Spleen (tissue), 11 donors: ENCODE measurements around the gene LRP1B. TPM values are rescaled to one million over a fixed set of nuclear protein-coding genes. Genes with fewer than 3 reads are reported as not detected.

Experiments used
- DNase-seq: peaks from one replicate; pipeline ENCODE4 v3.0.0-alpha.2; 2020
- H3K27ac ChIP-seq, 8 donors: fragments of 200-600 bp; sonication (generic) in 7 of 8; 1 replicate in 4 of 8; 2 replicates in 4 of 8; pipeline versions ENCODE4 v1.5.0 to v1.8.0; 2016 to 2021; ENCODE audit warnings: inconsistent platforms in 4 of 8, mild to moderate bottlenecking in 4 of 8, moderate library complexity in 1 of 8
- H3K27me3 ChIP-seq, 7 donors: fragments of 200-600 bp; sonication (generic) in 6 of 7; replicated peaks in 1 of 7; 1 replicate in 4 of 7; 2 replicates in 3 of 7; pipeline versions ENCODE4 v1.5.0 to v1.8.0; 2016 to 2021; ENCODE audit warnings: inconsistent platforms in 3 of 7, mild to moderate bottlenecking in 1 of 7
- H3K36me3 ChIP-seq, 6 donors: fragments of 200-600 bp; sonication (generic) in 5 of 6; 1 replicate in 4 of 6; 2 replicates in 2 of 6; pipeline versions ENCODE4 v1.5.0 to v1.8.0; 2016 to 2021; ENCODE audit warnings: inconsistent platforms in 2 of 6
- H3K4me1 ChIP-seq, 6 donors: fragments of 200-600 bp; sonication (generic) in 5 of 6; 1 replicate in 3 of 6; 2 replicates in 3 of 6; pipeline versions ENCODE4 v1.5.0 to v1.8.0; 2016 to 2021; ENCODE audit warnings: inconsistent platforms in 3 of 6
- H3K4me3 ChIP-seq, 8 donors: fragments of 200-600 bp; sonication (generic) in 7 of 8; 1 replicate in 4 of 8; 2 replicates in 4 of 8; pipeline versions ENCODE4 v1.5.0 to v1.8.0; 2016 to 2021; ENCODE audit warnings: inconsistent platforms in 4 of 8, mild to moderate bottlenecking in 4 of 8, moderate library complexity in 2 of 8
- H3K9me3 ChIP-seq, 8 donors: fragments of 200-600 bp; sonication (generic) in 7 of 8; 1 replicate in 4 of 8; 2 replicates in 4 of 8; pipeline versions ENCODE4 v1.5.0 to v1.8.0; 2016 to 2021; ENCODE audit warnings: inconsistent platforms in 4 of 8
- POLR2A ChIP-seq, 3 donors: fragments of 450-650 bp; IDR thresholded peaks; one replicate each; pipeline ENCODE4 v1.5.1; 2017; ENCODE audit warnings: antibody characterized with exemption in 3 of 3, mild to moderate bottlenecking in 1 of 3
- POLR2AphosphoS5 ChIP-seq, 3 donors: sonication (generic); formaldehyde crosslinking; IDR thresholded peaks; one replicate each; pipeline ENCODE4 v1.5.1; 2017; ENCODE audit warnings: antibody characterized with exemption in 3 of 3
- WGBS, 5 donors: extraction: QIAGEN DNeasy Blood & Tissue Kit in 3 of 5; methylation state at CpG; one replicate each; pipeline versions ENCODE4 v1.1.5 to v1.1.7; 2013 to 2018; 5-methylcytosine and 5-hydroxymethylcytosine counted together
- intact Hi-C: fragments of 100-400 bp; cut with DNase I; formaldehyde crosslinking; loops from one replicate; pipeline ENCODE4 v1.15.0; 2023; ENCODE audit warnings: low total_unique reads
- polyA plus RNA-seq, 3 donors: library from polyadenylated mRNA; stranded (reverse); fragments of 200-250 nt; gene quantifications; one replicate each; pipeline ENCODE4 v1.2.1, GENCODE V29; 2013
- total RNA-seq, 7 donors: library from RNA; depleted of rRNA in 3 of 7; stranded (reverse); fragments of >200 nt in 3 of 7; fragmentation: NEBNext Ultra II Directional in 4 of 7; extraction: Animal tissue kit (Norgen Biotek cat#: 25700) in 4 of 7; gene quantifications; one replicate each; pipeline versions ENCODE4 v1.1.0 to v1.2.1, GENCODE V29; 2016 to 2021
- TF ChIP-seq, protein P1 (sequence below), 11 experiments: fragments of 200-600 bp in 7 of 11; fragments of 450-650 bp in 4 of 11; sonication (generic) in 4 of 11; IDR thresholded peaks in 8 of 11; conservative IDR thresholded peaks in 3 of 11; 1 replicate in 7 of 11; 2 replicates in 4 of 11; pipeline versions ENCODE4 v1.4.0 to v1.8.0; 2016 to 2021; ENCODE audit warnings: antibody characterized with exemption in 11 of 11, inconsistent platforms in 4 of 11, mild to moderate bottlenecking in 1 of 11
- donor health status: healthy with polysubstance abuse.
- donor health status: DM: no; HTN: no; CAD: no; lungs with moderate emphysema.
- donor health status: DM: no; HTN: no; CAD: no.
- donor health status: Bipolar disorder and iron deficiency.
- donor health status: healthy.
- donor health status: DM: no; HTN: no; CAD: no.
- donor health status: DM: yes; HTN: yes; CAD: no.

The LRP1B gene
- total and polyA plus RNA-seq, 10 donors = 0.02 to 0.85 (median 0.08) TPM; not detected in 2

DNA sequence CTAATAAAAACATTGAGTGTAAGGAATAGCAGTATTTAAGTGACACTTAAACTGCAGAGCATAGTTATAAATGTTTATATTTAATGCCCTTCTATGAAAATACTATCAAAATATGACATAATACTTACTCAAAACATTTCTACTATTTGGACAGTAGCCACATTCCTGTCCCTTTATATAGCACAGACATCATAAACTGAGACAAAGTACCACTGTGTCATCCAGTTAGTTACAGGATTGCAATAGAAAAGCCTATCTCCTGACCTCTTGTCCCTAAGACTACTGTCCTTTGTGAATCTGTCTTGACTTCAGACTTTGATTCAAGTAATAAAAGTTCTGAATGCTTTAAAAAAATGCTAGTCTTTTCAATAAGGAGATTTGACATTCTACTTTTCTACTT is 1822.1 kb downstream of the LRP1B start:
- Histone ChIP-seq H3K27me3 (no peaks in the 10 kb centered on the region), H3K4me3 (no peak overlapping the region), H3K27ac (no peak overlapping the region), H3K4me1 (no peaks in the 10 kb centered on the region), H3K9me3 (peaks cover 0 to 4% (median 0%) of the 10 kb centered on the region in 8 donors), H3K36me3 (no peaks in the 10 kb centered on the region)
- intact Hi-C loops = no loop called here
- TF ChIP-seq, protein P1, sequence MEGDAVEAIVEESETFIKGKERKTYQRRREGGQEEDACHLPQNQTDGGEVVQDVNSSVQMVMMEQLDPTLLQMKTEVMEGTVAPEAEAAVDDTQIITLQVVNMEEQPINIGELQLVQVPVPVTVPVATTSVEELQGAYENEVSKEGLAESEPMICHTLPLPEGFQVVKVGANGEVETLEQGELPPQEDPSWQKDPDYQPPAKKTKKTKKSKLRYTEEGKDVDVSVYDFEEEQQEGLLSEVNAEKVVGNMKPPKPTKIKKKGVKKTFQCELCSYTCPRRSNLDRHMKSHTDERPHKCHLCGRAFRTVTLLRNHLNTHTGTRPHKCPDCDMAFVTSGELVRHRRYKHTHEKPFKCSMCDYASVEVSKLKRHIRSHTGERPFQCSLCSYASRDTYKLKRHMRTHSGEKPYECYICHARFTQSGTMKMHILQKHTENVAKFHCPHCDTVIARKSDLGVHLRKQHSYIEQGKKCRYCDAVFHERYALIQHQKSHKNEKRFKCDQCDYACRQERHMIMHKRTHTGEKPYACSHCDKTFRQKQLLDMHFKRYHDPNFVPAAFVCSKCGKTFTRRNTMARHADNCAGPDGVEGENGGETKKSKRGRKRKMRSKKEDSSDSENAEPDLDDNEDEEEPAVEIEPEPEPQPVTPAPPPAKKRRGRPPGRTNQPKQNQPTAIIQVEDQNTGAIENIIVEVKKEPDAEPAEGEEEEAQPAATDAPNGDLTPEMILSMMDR (IDR thresholded peaks at IDR 0.05 in 8 of 11, conservative IDR thresholded peaks at IDR 0.05 in 3 of 11) = no peak
- DNase-seq = no peak

DNA sequence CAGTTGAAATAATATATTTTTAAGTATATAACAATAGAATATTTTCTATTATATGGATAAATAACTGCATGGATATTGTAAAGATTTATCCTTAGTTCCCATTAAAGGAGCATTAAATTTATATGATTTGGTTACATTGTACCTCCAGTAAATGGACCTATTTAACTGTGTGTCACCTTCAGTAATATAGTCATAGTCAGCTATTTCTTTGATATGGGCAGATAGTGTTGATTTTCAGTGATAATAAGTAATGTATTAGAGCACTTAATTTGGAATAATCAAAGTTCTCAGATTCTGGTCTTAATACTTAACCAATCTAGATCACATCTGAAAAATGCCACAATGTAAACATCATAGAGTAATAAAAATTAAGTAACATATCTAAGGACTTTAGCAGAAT is 1823.3 kb downstream of the LRP1B start:
- no peaks in the 10 kb centered on the region for H3K4me1 ChIP-seq

DNA sequence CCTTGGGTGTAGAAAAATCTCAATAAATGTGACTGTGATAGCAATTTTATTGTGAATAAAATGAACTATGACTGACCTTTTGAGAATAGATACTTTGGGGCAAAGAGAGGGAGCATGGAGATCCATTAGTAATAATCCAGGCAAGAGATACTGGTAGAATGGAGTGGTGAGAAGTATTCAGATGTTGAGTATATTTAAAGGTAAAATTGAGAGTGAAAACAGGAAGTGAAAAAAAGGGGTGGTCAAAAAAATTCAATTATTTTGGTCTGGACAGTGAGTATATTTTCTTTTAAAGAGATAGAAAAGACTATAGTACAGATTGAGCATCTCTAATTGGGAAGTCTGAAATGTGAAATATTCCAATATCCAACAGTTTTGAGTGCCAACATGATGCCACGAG is 1835.0 kb downstream of the LRP1B start:
- no peak overlapping the region for H3K27ac ChIP-seq
- intact Hi-C loops = no loop called here
- TF ChIP-seq, protein P1 (IDR thresholded peaks at IDR 0.05 in 8 of 11, conservative IDR thresholded peaks at IDR 0.05 in 3 of 11) = no peak
- no peak for TF ChIP-seq POLR2A (IDR thresholded peaks at IDR 0.05)
- TF ChIP-seq POLR2AphosphoS5 (IDR thresholded peaks at IDR 0.05) = no peak
- H3K9me3 ChIP-seq = peaks cover 0 to 4% (median 0%) of the 10 kb centered on the region in 8 donors
- H3K4me3 ChIP-seq = no peak overlapping the region
- H3K4me1 ChIP-seq = no peaks in the 10 kb centered on the region
- no peaks in the 10 kb centered on the region for H3K27me3 ChIP-seq
- no peak for DNase-seq
- H3K36me3 ChIP-seq = no peaks in the 10 kb centered on the region
- WGBS, 5 donors = 82 to 94% (median 89%) methylated on average over 1 of the region's 1 CpG

More for the DNA sequence above, 1823.3 kb downstream of the LRP1B start:
- no peaks in the 10 kb centered on the region for H3K27me3 ChIP-seq
- no peak for DNase-seq
- no peak overlapping the region for H3K4me3 ChIP-seq
- no peak overlapping the region for H3K27ac ChIP-seq
- intact Hi-C loops = no loop called here
- no peaks in the 10 kb centered on the region for H3K36me3 ChIP-seq
- H3K9me3 ChIP-seq = peaks cover 0 to 4% (median 0%) of the 10 kb centered on the region in 8 donors
- TF ChIP-seq POLR2A (IDR thresholded peaks at IDR 0.05) (no peak), POLR2AphosphoS5 (IDR thresholded peaks at IDR 0.05) (no peak)
- TF ChIP-seq, protein P1 (IDR thresholded peaks at IDR 0.05 in 8 of 11, conservative IDR thresholded peaks at IDR 0.05 in 3 of 11) = no peak

DNA sequence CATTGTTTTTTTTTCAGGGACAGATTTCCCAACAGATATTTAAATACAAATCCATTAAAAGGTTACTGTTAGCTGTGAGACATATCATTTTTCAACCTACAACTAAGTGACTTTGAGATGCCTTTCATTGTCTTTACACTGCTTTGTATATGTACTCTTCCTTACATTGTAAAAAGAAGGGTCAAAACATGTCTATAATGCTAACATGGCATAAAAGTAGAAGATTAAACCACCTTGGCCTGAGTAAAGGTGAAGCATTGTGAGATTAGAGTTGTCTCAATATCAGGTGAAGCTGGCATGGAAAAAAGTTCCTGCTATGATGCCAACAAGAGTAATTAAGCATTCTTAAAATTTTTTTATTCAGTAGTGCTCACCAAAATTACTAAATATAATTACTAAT is 1842.1 kb downstream of the LRP1B start:
- Histone ChIP-seq H3K4me1 (no peaks in the 10 kb centered on the region), H3K9me3 (no peaks in the 10 kb centered on the region), H3K36me3 (no peaks in the 10 kb centered on the region), H3K27ac (no peak overlapping the region), H3K4me3 (no peak overlapping the region), H3K27me3 (no peaks in the 10 kb centered on the region)
- TF ChIP-seq, protein P1 (IDR thresholded peaks at IDR 0.05 in 8 of 11, conservative IDR thresholded peaks at IDR 0.05 in 3 of 11) = no peak
- TF ChIP-seq POLR2AphosphoS5 (IDR thresholded peaks at IDR 0.05) = no peak
- intact Hi-C loops = no loop called here
- no peak for DNase-seq
